H9 (cell line): ENCODE measurements around the gene B3GALT4. TPM values are rescaled to one million over a fixed set of nuclear protein-coding genes. Genes with fewer than 3 reads are reported as not detected.

ENCODE experiments used
- DNase-seq: peaks from one replicate; pipeline ENCODE4 v3.0.0-alpha.2; 2017
- H2AFZ ChIP-seq: one replicate; pipeline ENCODE4 v1.6.1; 2013; ENCODE audit warnings: mild to moderate bottlenecking, low read length, control low read depth, moderate library complexity
- H2AK5ac ChIP-seq: 2 replicates; pipeline ENCODE4 v1.6.1; 2013; ENCODE audit warnings: low read length, control low read depth, mixed read lengths; ENCODE audit not compliant: insufficient read length
- H2BK120ac ChIP-seq: one replicate; pipeline ENCODE4 v1.6.1; 2013; ENCODE audit warnings: low read depth, mild to moderate bottlenecking, low read length, control low read depth, inconsistent platforms; ENCODE audit not compliant: poor library complexity, severe bottlenecking
- H2BK12ac ChIP-seq: 2 replicates; pipeline ENCODE4 v1.6.1; 2013; ENCODE audit warnings: low read length, control low read depth, mixed read lengths, low read depth; ENCODE audit not compliant: insufficient read length
- H2BK15ac ChIP-seq: 2 replicates; pipeline ENCODE4 v1.6.1; 2013; ENCODE audit warnings: low read depth, low read length, control low read depth
- H2BK20ac ChIP-seq: one replicate; pipeline ENCODE4 v1.6.1; 2013; ENCODE audit warnings: low read depth, mild to moderate bottlenecking, low read length, control low read depth, inconsistent platforms; ENCODE audit not compliant: poor library complexity, severe bottlenecking
- H2BK5ac ChIP-seq: 2 replicates; pipeline ENCODE4 v1.6.1; 2013; ENCODE audit warnings: low read length, control low read depth, mixed read lengths; ENCODE audit not compliant: insufficient read length
- H3K14ac ChIP-seq: 2 replicates; pipeline ENCODE4 v1.6.1; 2013; ENCODE audit warnings: low read length, control low read depth; ENCODE audit not compliant: insufficient read depth
- H3K18ac ChIP-seq: 2 replicates; pipeline ENCODE4 v1.6.1; 2013; ENCODE audit warnings: low read depth, mild to moderate bottlenecking, mixed read lengths, low read length, control low read depth; ENCODE audit not compliant: insufficient read length
- H3K23ac ChIP-seq: 2 replicates; pipeline ENCODE4 v1.6.1; 2013; ENCODE audit warnings: low read length, control low read depth, mixed read lengths, low read depth; ENCODE audit not compliant: insufficient read length
- H3K23me2 ChIP-seq: 2 replicates; pipeline ENCODE4 v1.6.1; 2013; ENCODE audit warnings: low read depth, mild to moderate bottlenecking, mixed read lengths, low read length, control low read depth; ENCODE audit not compliant: insufficient read length, poor library complexity, severe bottlenecking
- H3K27ac ChIP-seq: 2 replicates; pipeline ENCODE4 v1.5.1; 2013; ENCODE audit warnings: low read length, control low read depth, mixed read lengths, low read depth; ENCODE audit not compliant: insufficient read length
- H3K27me3 ChIP-seq: 2 replicates; pipeline ENCODE4 v1.6.1; 2013; ENCODE audit warnings: low read length, control low read depth, inconsistent platforms; ENCODE audit not compliant: insufficient read depth
- H3K4ac ChIP-seq: 2 replicates; pipeline ENCODE4 v1.6.1; 2013; ENCODE audit warnings: low read depth, mild to moderate bottlenecking, control low read depth, inconsistent platforms, low read length, moderate library complexity
- H3K4me1 ChIP-seq: 2 replicates; pipeline ENCODE4 v1.6.1; 2013; ENCODE audit warnings: low read length, control low read depth, inconsistent platforms; ENCODE audit not compliant: insufficient read depth
- H3K4me2 ChIP-seq: 2 replicates; pipeline ENCODE4 v1.6.1; 2013; ENCODE audit warnings: low read length, control low read depth, mixed read lengths; ENCODE audit not compliant: insufficient read length, insufficient read depth
- H3K56ac ChIP-seq: 2 replicates; pipeline ENCODE4 v1.6.1; 2013; ENCODE audit warnings: low read depth, mild to moderate bottlenecking, mixed read lengths, low read length, control low read depth; ENCODE audit not compliant: insufficient read length
- H3K79me1 ChIP-seq: 2 replicates; pipeline ENCODE4 v1.6.1; 2013; ENCODE audit warnings: low read depth, mild to moderate bottlenecking, moderate library complexity, low read length, control low read depth, inconsistent platforms; ENCODE audit not compliant: insufficient read depth, poor library complexity, severe bottlenecking
- H3K79me2 ChIP-seq: 2 replicates; pipeline ENCODE4 v1.6.1; 2013; ENCODE audit warnings: low read length, control low read depth, inconsistent platforms; ENCODE audit not compliant: insufficient read depth
- H3K9ac ChIP-seq: 2 replicates; pipeline ENCODE4 v1.6.1; 2013; ENCODE audit warnings: low read length, control low read depth, mixed read lengths; ENCODE audit not compliant: insufficient read length; ENCODE audit errors: extremely low read depth
- H3K9me3 ChIP-seq: one replicate; pipeline ENCODE4 v1.6.1; 2013; ENCODE audit warnings: low read depth, low read length, inconsistent platforms; ENCODE audit not compliant: control insufficient read depth
- H3T11ph ChIP-seq: one replicate; pipeline ENCODE4 v1.6.1; 2013; ENCODE audit warnings: mild to moderate bottlenecking, low read length, control low read depth, inconsistent platforms
- H4K20me1 ChIP-seq: one replicate; pipeline ENCODE4 v1.6.1; 2013; ENCODE audit not compliant: control insufficient read depth, insufficient read length, insufficient read depth
- H4K5ac ChIP-seq: 2 replicates; pipeline ENCODE4 v1.6.1; 2013; ENCODE audit warnings: low read depth, mild to moderate bottlenecking, mixed read lengths, low read length, control low read depth; ENCODE audit not compliant: insufficient read length
- H4K8ac ChIP-seq: replicated peaks from 2 replicates; pipeline ENCODE4 v1.6.1; 2013; ENCODE audit warnings: low read length, control low read depth, mixed read lengths, low read depth; ENCODE audit not compliant: insufficient read length
- H4K91ac ChIP-seq: 2 replicates; pipeline ENCODE4 v1.6.1; 2013; ENCODE audit warnings: low read depth, mild to moderate bottlenecking, moderate library complexity, mixed read lengths, low read length, control low read depth; ENCODE audit not compliant: insufficient read length
- H3K27ac Mint-ChIP-seq, 3 experiments: 2 replicates in 2 of 3; 3 replicates in 1 of 3; pipeline ENCODE4 v1.8.0; 2020 to 2021; ENCODE audit warnings: mixed read lengths in 3 of 3, mild to moderate bottlenecking in 1 of 3, moderate library complexity in 1 of 3
- H3K27me3 Mint-ChIP-seq: 2 replicates; pipeline ENCODE4 v1.8.0; 2021; ENCODE audit warnings: low read depth, mild to moderate bottlenecking, moderate library complexity, mixed read lengths
- H3K36me3 Mint-ChIP-seq, 3 experiments: 2 replicates in 2 of 3; 3 replicates in 1 of 3; pipeline ENCODE4 v1.8.0; 2020 to 2021; ENCODE audit warnings: low read depth in 3 of 3, mixed read lengths in 3 of 3; ENCODE audit not compliant: insufficient read depth in 1 of 3
- H3K4me1 Mint-ChIP-seq, 2 experiments: 2 replicates each; pipeline ENCODE4 v1.8.0; 2020; ENCODE audit warnings: mixed read lengths in 2 of 2
- H3K4me3 Mint-ChIP-seq, 2 experiments: 2 replicates in 1 of 2; 3 replicates in 1 of 2; pipeline ENCODE4 v1.8.0; 2020 to 2021; ENCODE audit warnings: mild to moderate bottlenecking in 2 of 2, mixed read lengths in 2 of 2, moderate library complexity in 1 of 2
- H3K9me3 Mint-ChIP-seq, 2 experiments: 2 replicates in 1 of 2; 3 replicates in 1 of 2; pipeline ENCODE4 v1.8.0; 2020; ENCODE audit warnings: mild to moderate bottlenecking in 2 of 2, mixed read lengths in 2 of 2, moderate library complexity in 1 of 2
- WGBS: extraction: QIAGEN DNeasy Blood & Tissue Kit; methylation state at CpG from one replicate; pipeline ENCODE4 v1.1.7; 2013; ENCODE audit warnings: missing lambda C conversion rate, low lambda C conversion rate, mixed read lengths; ENCODE audit not compliant: insufficient read length; ENCODE audit errors: extremely low coverage; 5-methylcytosine and 5-hydroxymethylcytosine counted together
- total RNA-seq: library from RNA; stranded (reverse); gene quantifications from 2 replicates; pipeline ENCODE4 v1.2.1, GENCODE V29; 2021
- TF ChIP-seq, protein P1 (sequence below): fragments of 200-600 bp; sonication (generic); conservative IDR thresholded peaks from 3 replicates; pipeline ENCODE4 v1.8.0; 2021; ENCODE audit warnings: antibody characterized with exemption, mild to moderate bottlenecking

B3GALT4 gene
- total RNA-seq, 1 experiment from 2014 or later = 3.2 TPM

DNA sequence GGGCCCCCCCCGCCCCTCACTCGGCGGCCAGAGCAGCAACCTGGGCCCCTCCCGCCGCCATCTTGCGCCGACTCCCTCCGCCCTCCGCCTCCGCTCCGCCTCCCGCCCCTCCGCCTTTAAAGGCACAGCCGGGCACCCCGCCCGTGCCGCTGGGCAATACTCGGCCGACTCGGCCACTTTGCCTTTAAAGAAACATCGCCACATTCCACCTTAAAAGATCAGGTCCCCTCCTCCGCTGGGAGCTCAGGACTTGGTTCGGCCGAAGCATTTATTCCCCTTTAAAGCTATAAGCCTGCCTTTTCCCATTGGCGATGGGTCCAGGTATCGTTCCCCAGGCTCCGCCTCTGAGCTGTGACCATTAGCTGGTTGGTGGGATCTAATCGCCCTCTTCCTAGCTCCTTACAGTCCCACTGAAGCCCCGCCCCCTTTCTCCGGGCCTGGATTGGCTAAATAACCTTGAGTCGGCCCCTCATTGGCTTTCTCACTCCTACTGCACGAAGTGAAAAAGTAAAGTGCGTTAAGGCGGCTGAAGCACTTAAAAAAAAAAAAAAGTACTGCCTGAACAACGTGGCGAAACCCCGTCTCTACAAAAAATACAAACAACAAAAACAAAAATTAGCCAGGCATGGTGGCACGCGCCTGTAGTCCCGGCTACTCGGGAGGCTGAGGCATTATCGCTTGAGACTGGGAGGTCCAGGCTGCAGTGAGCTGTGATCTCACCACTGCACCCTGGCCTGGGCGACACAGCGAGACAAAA lies 40.9 kb downstream of the B3GALT4 start, which contains the start of gene ZBTB22:
TSS of gene ZBTB22 (minus strand) at position 76 of the 757 bp plus-strand sequence. CDS start 828 bp downstream, outside the sequence.
- Histone ChIP-seq H3K79me2 (peaks cover 8% of the 10 kb centered on the region; the same call in 1 of the 2 replicates), H3K23ac (no peak within 1 kb of the TSS), H2BK20ac (no peak within 1 kb of the TSS), H3K9ac (peak within 1 kb of the TSS; percentile 57), H2BK12ac (no peak within 1 kb of the TSS), H3K23me2 (peaks cover 31% of the 10 kb centered on the region), H4K8ac (no peak within 1 kb of the TSS), H3K4ac (no peak within 1 kb of the TSS), H3K27me3 (no peaks in the 10 kb centered on the region), H2AFZ (peak within 1 kb of the TSS; percentile 51), H2BK120ac (no peak within 1 kb of the TSS), H3K14ac (peak within 1 kb of the TSS; percentile 94), H3K56ac (no peak within 1 kb of the TSS), H3K4me1 (peaks cover 5% of the 10 kb centered on the region; the same call in 1 of the 2 replicates), H4K91ac (no peak within 1 kb of the TSS), H3K27ac (peak within 1 kb of the TSS; percentile 88), H3K9me3 (no peaks in the 10 kb centered on the region), H4K20me1 (no peaks in the 10 kb centered on the region), H3K79me1 (peaks cover 7% of the 10 kb centered on the region), H3K18ac (peak within 1 kb of the TSS; percentile 91), H3T11ph (no peak within 1 kb of the TSS), H4K5ac (no peak within 1 kb of the TSS), H3K4me2 (peak within 1 kb of the TSS; percentile 71), H2BK5ac (no peak within 1 kb of the TSS), H2AK5ac (no peak within 1 kb of the TSS), H2BK15ac (no peak within 1 kb of the TSS)
- peak within 1 kb of the TSS; percentile 94 to 98 for H3K4me3 Mint-ChIP-seq
- TF ChIP-seq, protein P1, sequence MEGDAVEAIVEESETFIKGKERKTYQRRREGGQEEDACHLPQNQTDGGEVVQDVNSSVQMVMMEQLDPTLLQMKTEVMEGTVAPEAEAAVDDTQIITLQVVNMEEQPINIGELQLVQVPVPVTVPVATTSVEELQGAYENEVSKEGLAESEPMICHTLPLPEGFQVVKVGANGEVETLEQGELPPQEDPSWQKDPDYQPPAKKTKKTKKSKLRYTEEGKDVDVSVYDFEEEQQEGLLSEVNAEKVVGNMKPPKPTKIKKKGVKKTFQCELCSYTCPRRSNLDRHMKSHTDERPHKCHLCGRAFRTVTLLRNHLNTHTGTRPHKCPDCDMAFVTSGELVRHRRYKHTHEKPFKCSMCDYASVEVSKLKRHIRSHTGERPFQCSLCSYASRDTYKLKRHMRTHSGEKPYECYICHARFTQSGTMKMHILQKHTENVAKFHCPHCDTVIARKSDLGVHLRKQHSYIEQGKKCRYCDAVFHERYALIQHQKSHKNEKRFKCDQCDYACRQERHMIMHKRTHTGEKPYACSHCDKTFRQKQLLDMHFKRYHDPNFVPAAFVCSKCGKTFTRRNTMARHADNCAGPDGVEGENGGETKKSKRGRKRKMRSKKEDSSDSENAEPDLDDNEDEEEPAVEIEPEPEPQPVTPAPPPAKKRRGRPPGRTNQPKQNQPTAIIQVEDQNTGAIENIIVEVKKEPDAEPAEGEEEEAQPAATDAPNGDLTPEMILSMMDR = no peak
- peaks cover 28 to 47% (median 42%) of the 10 kb centered on the region in 3 experiments for H3K36me3 Mint-ChIP-seq
- no CpG with 5 or more reads among the region's 44 CpGs for WGBS
- H3K4me1 Mint-ChIP-seq = peaks cover 56 to 63% of the 10 kb centered on the region in 2 experiments
- H3K9me3 Mint-ChIP-seq = peaks cover 0 to 3% of the 10 kb centered on the region in 2 experiments; a peak in 2 of 5 replicates
- peak; percentile 98 for DNase-seq
- H3K27ac Mint-ChIP-seq = peak within 1 kb of the TSS; percentile 99
- no peaks in the 10 kb centered on the region for H3K27me3 Mint-ChIP-seq
